BE2C (cell line): Measurements from ENCODE around the gene ELMO1.

Experiments used
- DNase-seq: peaks from one replicate; pipeline ENCODE4 v3.0.0-alpha.2; 2020
- H3K27me3 ChIP-seq: fragments of 250-450 bp; sonication (Bioruptor Pico); 2 replicates; pipeline ENCODE4 v1.5.1; 2020; ENCODE audit warnings: mild to moderate bottlenecking
- H3K36me3 ChIP-seq: fragments of 250-450 bp; sonication (Bioruptor Pico); 2 replicates; pipeline ENCODE4 v1.5.1; 2020; ENCODE audit warnings: mild to moderate bottlenecking
- H3K4me1 ChIP-seq: fragments of 250-450 bp; sonication (Bioruptor Pico); 2 replicates; pipeline ENCODE4 v1.5.1; 2020
- H3K4me3 ChIP-seq: 2 replicates; pipeline ENCODE4 v1.5.1; 2011; ENCODE audit warnings: low read depth, low read length
- H3K9me3 ChIP-seq: fragments of 250-450 bp; sonication (Bioruptor Pico); 2 replicates; pipeline ENCODE4 v1.5.1; 2020
- TF ChIP-seq, protein P1 (sequence below): IDR thresholded peaks from 2 replicates; pipeline ENCODE4 v1.5.1; 2012; ENCODE audit warnings: mild to moderate bottlenecking, low read depth, low read length

Gene ELMO1

GRCh38 chr7:37109016-37109683, 339.5 kb downstream of the ELMO1 start:
- no peaks in the 10 kb centered on the region for H3K27me3 ChIP-seq
- TF ChIP-seq, protein P1, sequence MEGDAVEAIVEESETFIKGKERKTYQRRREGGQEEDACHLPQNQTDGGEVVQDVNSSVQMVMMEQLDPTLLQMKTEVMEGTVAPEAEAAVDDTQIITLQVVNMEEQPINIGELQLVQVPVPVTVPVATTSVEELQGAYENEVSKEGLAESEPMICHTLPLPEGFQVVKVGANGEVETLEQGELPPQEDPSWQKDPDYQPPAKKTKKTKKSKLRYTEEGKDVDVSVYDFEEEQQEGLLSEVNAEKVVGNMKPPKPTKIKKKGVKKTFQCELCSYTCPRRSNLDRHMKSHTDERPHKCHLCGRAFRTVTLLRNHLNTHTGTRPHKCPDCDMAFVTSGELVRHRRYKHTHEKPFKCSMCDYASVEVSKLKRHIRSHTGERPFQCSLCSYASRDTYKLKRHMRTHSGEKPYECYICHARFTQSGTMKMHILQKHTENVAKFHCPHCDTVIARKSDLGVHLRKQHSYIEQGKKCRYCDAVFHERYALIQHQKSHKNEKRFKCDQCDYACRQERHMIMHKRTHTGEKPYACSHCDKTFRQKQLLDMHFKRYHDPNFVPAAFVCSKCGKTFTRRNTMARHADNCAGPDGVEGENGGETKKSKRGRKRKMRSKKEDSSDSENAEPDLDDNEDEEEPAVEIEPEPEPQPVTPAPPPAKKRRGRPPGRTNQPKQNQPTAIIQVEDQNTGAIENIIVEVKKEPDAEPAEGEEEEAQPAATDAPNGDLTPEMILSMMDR = no peak
- DNase-seq = no peak

DNA sequence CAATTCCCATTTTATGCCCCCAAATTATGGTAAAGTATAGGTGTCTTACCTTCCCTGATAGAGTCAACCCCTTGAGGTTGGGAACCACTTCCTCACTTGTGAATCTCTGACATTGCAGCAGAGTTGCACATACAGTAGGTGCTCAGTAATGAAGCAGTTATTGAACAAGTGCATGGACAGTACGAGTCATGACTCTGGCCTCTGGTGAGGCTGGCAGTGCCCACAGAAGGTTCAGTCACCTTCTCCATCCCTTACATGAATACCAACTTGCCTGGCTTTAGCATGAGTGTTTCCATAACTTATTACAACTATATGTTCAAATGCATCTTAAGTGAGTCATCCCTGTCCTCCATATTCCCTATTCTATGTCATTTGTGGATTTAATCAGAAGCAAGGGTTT, 340.0 kb downstream of the ELMO1 start:
- Histone ChIP-seq H3K36me3 (no peaks in the 10 kb centered on the region), H3K27me3 (no peaks in the 10 kb centered on the region), H3K9me3 (no peaks in the 10 kb centered on the region), H3K4me3 (no peak overlapping the region), H3K4me1 (no peaks in the 10 kb centered on the region)
- no peak for DNase-seq
- TF ChIP-seq, protein P1 = no peak

More at GRCh38 chr7:37109016-37109683, 339.5 kb downstream of the ELMO1 start:
- no peaks in the 10 kb centered on the region for H3K4me1 ChIP-seq
- H3K36me3 ChIP-seq = no peaks in the 10 kb centered on the region
- no peaks in the 10 kb centered on the region for H3K9me3 ChIP-seq
- H3K4me3 ChIP-seq = no peak overlapping the region

GRCh38 chr7:37107047-37107750, 341.5 kb downstream of the ELMO1 start:
- Histone ChIP-seq H3K4me1 (no peaks in the 10 kb centered on the region), H3K4me3 (no peak overlapping the region), H3K27me3 (no peaks in the 10 kb centered on the region), H3K36me3 (no peaks in the 10 kb centered on the region), H3K9me3 (no peaks in the 10 kb centered on the region)
- TF ChIP-seq, protein P1 = no peak
- no peak for DNase-seq

- no peak overlapping the region for H3K4me3 ChIP-seq
- H3K4me1 ChIP-seq = no peaks in the 10 kb centered on the region
- TF ChIP-seq, protein P1 = no peak
- no peaks in the 10 kb centered on the region for H3K9me3 ChIP-seq
- H3K36me3 ChIP-seq = no peaks in the 10 kb centered on the region
- no peak for DNase-seq
- no peaks in the 10 kb centered on the region for H3K27me3 ChIP-seq
Observed at GRCh38 chr7:37105762-37106161, 342.9 kb downstream of the ELMO1 start.

DNA sequence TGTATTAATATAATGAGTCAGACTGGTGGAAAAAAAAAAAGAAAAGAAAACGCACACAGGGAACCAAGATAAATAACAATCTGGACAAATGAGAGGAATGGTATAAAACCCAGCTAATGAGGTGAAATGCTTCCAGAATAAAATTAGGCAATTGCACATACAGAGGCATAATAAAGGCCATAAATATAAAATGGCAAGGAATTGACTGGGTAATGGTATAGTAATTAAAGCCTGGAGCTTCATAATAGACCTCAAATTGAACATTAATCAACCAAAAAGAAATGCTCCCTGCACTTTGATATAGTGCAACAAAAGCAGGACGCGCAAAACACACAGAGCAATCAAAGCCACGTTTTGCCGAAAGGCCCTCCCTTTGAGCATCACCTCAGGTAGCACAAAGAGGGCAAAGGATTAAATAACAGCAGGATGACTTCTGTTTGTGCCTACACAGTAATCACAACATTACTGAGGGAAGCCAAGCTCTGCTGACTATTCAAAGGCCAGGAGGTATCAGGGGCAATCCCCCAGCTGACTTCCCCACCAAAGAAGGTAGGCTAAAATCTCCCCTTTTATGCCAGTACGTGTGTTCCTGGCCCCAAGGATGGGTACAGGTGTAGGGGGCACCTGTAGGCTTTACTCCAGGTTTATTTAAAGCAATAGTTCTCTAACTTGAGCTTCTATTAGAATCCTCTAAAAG, 343.7 kb downstream of the ELMO1 start:
- TF ChIP-seq, protein P1 = no peak
- Histone ChIP-seq H3K4me1 (no peaks in the 10 kb centered on the region), H3K27me3 (no peaks in the 10 kb centered on the region), H3K4me3 (no peak overlapping the region), H3K36me3 (no peaks in the 10 kb centered on the region), H3K9me3 (no peaks in the 10 kb centered on the region)
- no peak for DNase-seq
